ENCODE measurements around the gene RTL5. TPM values are rescaled to one million over a fixed set of nuclear protein-coding genes. Genes with fewer than 3 reads are reported as not detected.

Gene RTL5
- total RNA-seq, 1 donor: 2.2 TPM

- no peak overlapping the region for H3K4me2 ChIP-seq (ENCODE audit: insufficient read depth, low read length)
- no peak overlapping the region for H2AFZ ChIP-seq (ENCODE audit: low read length)
- H3K4me3 ChIP-seq (ENCODE audit: insufficient read depth, low read length): no peak overlapping the region
- H4K20me1 ChIP-seq (ENCODE audit: insufficient read depth, low read length): peaks cover 2% of the 10 kb centered on the region
- no peak for DNase-seq (ENCODE audit: insufficient read length, low spot score, missing footprints)
- H3K27ac ChIP-seq (ENCODE audit: low read depth, low read length): no peak overlapping the region
- H3K9me3 ChIP-seq (ENCODE audit: low read depth, low read length): no peaks in the 10 kb centered on the region
- no peak for TF ChIP-seq CTCF (IDR thresholded peaks at IDR 0.05; ENCODE audit: extremely low read depth, low read depth, low read length)
- no peaks in the 10 kb centered on the region for H3K79me2 ChIP-seq (ENCODE audit: insufficient read depth, low read length)
- H3K27me3 ChIP-seq (ENCODE audit: insufficient read depth, low read length): peaks cover 41% of the 10 kb centered on the region
- H3K36me3 ChIP-seq (ENCODE audit: insufficient read depth, low read length): no peaks in the 10 kb centered on the region
- H3K4me1 ChIP-seq (ENCODE audit: insufficient read depth, low read length): no peaks in the 10 kb centered on the region
Measured at GRCh38 chrX:72113461-72113860, 18.3 kb downstream of the RTL5 start.

- no peak overlapping the region for H3K27ac ChIP-seq (ENCODE audit: low read depth, low read length)
- peak; percentile 25 for DNase-seq (ENCODE audit: insufficient read length, low spot score, missing footprints)
- H2AFZ ChIP-seq (ENCODE audit: low read length): no peak overlapping the region
Measured at GRCh38 chrX:72110876-72111708, 20.6 kb downstream of the RTL5 start.

GRCh38 chrX:72110051-72110875 lies 21.5 kb downstream of the RTL5 start:
- H3K27me3 ChIP-seq (ENCODE audit: insufficient read depth, low read length): peaks cover 31% of the 10 kb centered on the region
- H3K4me1 ChIP-seq (ENCODE audit: insufficient read depth, low read length): no peaks in the 10 kb centered on the region
- TF ChIP-seq CTCF (IDR thresholded peaks at IDR 0.05; ENCODE audit: extremely low read depth, low read depth, low read length): no peak
- peak; percentile 37 for DNase-seq (ENCODE audit: insufficient read length, low spot score, missing footprints)
- H4K20me1 ChIP-seq (ENCODE audit: insufficient read depth, low read length): peaks cover 2% of the 10 kb centered on the region
- no peak overlapping the region for H3K27ac ChIP-seq (ENCODE audit: low read depth, low read length)
- H3K9me3 ChIP-seq (ENCODE audit: low read depth, low read length): no peaks in the 10 kb centered on the region
- no peaks in the 10 kb centered on the region for H3K79me2 ChIP-seq (ENCODE audit: insufficient read depth, low read length)
- no peaks in the 10 kb centered on the region for H3K36me3 ChIP-seq (ENCODE audit: insufficient read depth, low read length)
- no peak overlapping the region for H3K4me3 ChIP-seq (ENCODE audit: insufficient read depth, low read length)
- H3K4me2 ChIP-seq (ENCODE audit: insufficient read depth, low read length): no peak overlapping the region
- H2AFZ ChIP-seq (ENCODE audit: low read length): no peak overlapping the region

More at GRCh38 chrX:72110876-72111708, 20.6 kb downstream of the RTL5 start:
- Histone ChIP-seq H4K20me1 (ENCODE audit: insufficient read depth, low read length) (peaks cover 2% of the 10 kb centered on the region), H3K9me3 (ENCODE audit: low read depth, low read length) (no peaks in the 10 kb centered on the region), H3K27me3 (ENCODE audit: insufficient read depth, low read length) (peaks cover 31% of the 10 kb centered on the region), H3K79me2 (ENCODE audit: insufficient read depth, low read length) (no peaks in the 10 kb centered on the region), H3K4me1 (ENCODE audit: insufficient read depth, low read length) (no peaks in the 10 kb centered on the region), H3K4me2 (ENCODE audit: insufficient read depth, low read length) (no peak overlapping the region), H3K36me3 (ENCODE audit: insufficient read depth, low read length) (no peaks in the 10 kb centered on the region), H3K4me3 (ENCODE audit: insufficient read depth, low read length) (no peak overlapping the region)
- no peak for TF ChIP-seq CTCF (IDR thresholded peaks at IDR 0.05; ENCODE audit: extremely low read depth, low read depth, low read length)

GRCh38 chrX:72108666-72109065 lies 23.0 kb downstream of the RTL5 start:
- Histone ChIP-seq H4K20me1 (ENCODE audit: insufficient read depth, low read length) (peaks cover 2% of the 10 kb centered on the region), H3K79me2 (ENCODE audit: insufficient read depth, low read length) (no peaks in the 10 kb centered on the region), H2AFZ (ENCODE audit: low read length) (no peak overlapping the region), H3K36me3 (ENCODE audit: insufficient read depth, low read length) (no peaks in the 10 kb centered on the region), H3K27ac (ENCODE audit: low read depth, low read length) (no peak overlapping the region), H3K4me1 (ENCODE audit: insufficient read depth, low read length) (no peaks in the 10 kb centered on the region), H3K9me3 (ENCODE audit: low read depth, low read length) (no peaks in the 10 kb centered on the region), H3K4me3 (ENCODE audit: insufficient read depth, low read length) (no peak overlapping the region), H3K27me3 (ENCODE audit: insufficient read depth, low read length) (peaks cover 34% of the 10 kb centered on the region), H3K4me2 (ENCODE audit: insufficient read depth, low read length) (no peak overlapping the region)
- peak; percentile 38 for DNase-seq (ENCODE audit: insufficient read length, low spot score, missing footprints)
- no peak for TF ChIP-seq CTCF (IDR thresholded peaks at IDR 0.05; ENCODE audit: extremely low read depth, low read depth, low read length)
